Testis (tissue), 2 donors: ENCODE results near the gene ZNF205.

Experiments
- CTCF ChIP-seq, 3 experiments: fragments of 450-650 bp in 2 of 3; fragments of 200-600 bp in 1 of 3; sonication (generic) in 1 of 3; IDR thresholded peaks; one replicate each; pipeline ENCODE4 v1.5.1; 2016 to 2019; ENCODE audit warnings: antibody characterized with exemption in 3 of 3, mild to moderate bottlenecking in 2 of 3, moderate library complexity in 1 of 3
- POLR2A ChIP-seq: fragments of 450-650 bp; IDR thresholded peaks from one replicate; pipeline ENCODE4 v1.6.1; 2017; ENCODE audit warnings: antibody characterized with exemption, mild to moderate bottlenecking, moderate library complexity

- no peak for TF ChIP-seq CTCF (IDR thresholded peaks at IDR 0.05)
- no peak for TF ChIP-seq POLR2A
These were observed 33.3 kb downstream of the ZNF205 start for GRCh38 chr16:3145660-3146059.
